ENCODE data around the gene NF1. TPM values are rescaled to one million over a fixed set of nuclear protein-coding genes. Genes with fewer than 3 reads are reported as not detected.

Gene NF1
- polyA plus RNA-seq, 3 donors = 1.2 to 7.4 (median 2.1) TPM

DNA sequence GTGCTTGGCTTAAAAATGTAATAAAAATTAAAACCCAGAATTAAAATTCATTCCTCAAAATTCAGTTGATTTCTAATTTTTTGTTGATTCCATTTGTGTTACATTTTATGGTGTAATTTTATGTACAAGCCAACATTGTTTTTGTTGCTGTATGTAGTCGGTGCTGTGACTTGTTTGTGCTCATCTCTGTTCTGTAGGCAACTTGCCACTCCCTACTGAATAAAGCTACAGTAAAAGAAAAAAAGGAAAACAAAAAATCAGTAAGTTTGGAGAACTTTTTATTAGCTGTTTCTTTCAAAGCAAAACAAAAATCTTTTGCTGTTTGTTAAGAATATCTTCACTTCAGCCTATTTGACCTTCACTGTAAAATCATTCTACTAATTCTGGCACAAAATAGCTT, 158.0 kb downstream of the NF1 start:
- Histone ChIP-seq H3K27ac (ENCODE audit: low read depth in 1 of 2, low read length in 2 of 2) (no peak overlapping the region), H2AFZ (ENCODE audit: insufficient read depth, low read depth, low read length, poor library complexity, severe bottlenecking) (no peak overlapping the region), H3K4me3 (replicated peaks in 1 of 3; ENCODE audit: low read depth in 2 of 3, low read length in 3 of 3) (no peak overlapping the region), H4K20me1 (ENCODE audit: insufficient read depth, low read length) (no peaks in the 10 kb centered on the region), H3K4me1 (ENCODE audit: control insufficient read depth in 1 of 2, insufficient read depth in 2 of 2, low read length in 2 of 2) (no peaks in the 10 kb centered on the region), H3K36me3 (replicated peaks in 1 of 2; ENCODE audit: control insufficient read depth in 1 of 2, insufficient read depth in 2 of 2, low read length in 2 of 2) (peaks cover 0 to 18% of the 10 kb centered on the region in 2 donors), H3K27me3 (ENCODE audit: control insufficient read depth in 2 of 2, insufficient read depth in 2 of 2, low read length in 2 of 2) (no peaks in the 10 kb centered on the region), H3K79me2 (ENCODE audit: insufficient read depth, low read length) (no peaks in the 10 kb centered on the region), H3K9ac (ENCODE audit: insufficient read depth, low read length, poor library complexity, severe bottlenecking) (no peak overlapping the region), H3K9me3 (replicated peaks in 1 of 2; ENCODE audit: control insufficient read depth in 1 of 2, insufficient read depth in 1 of 2, low read length in 2 of 2) (no peaks in the 10 kb centered on the region), H3K4me2 (replicated peaks; ENCODE audit: extremely low read depth, low read length, poor library complexity, severe bottlenecking) (no peak overlapping the region)
- WGBS (ENCODE audit: insufficient coverage) = no CpG with 5 or more reads among the region's 1 CpG
- intact Hi-C loops (cut with micrococcal nuclease) = no loop called here
- Mint-ChIP-seq H3K4me1 (peaks cover 7% of the 10 kb centered on the region), H3K4me3 (no peak overlapping the region), H3K36me3 (peaks cover 11 to 18% of the 10 kb centered on the region in 2 donors), H3K9me3 (no peaks in the 10 kb centered on the region), H3K27ac (no peak overlapping the region), H3K27me3 (ENCODE audit: low read depth in 3 of 3) (no peaks in the 10 kb centered on the region)
- DNase-seq = no peak
- TF ChIP-seq, protein P1, sequence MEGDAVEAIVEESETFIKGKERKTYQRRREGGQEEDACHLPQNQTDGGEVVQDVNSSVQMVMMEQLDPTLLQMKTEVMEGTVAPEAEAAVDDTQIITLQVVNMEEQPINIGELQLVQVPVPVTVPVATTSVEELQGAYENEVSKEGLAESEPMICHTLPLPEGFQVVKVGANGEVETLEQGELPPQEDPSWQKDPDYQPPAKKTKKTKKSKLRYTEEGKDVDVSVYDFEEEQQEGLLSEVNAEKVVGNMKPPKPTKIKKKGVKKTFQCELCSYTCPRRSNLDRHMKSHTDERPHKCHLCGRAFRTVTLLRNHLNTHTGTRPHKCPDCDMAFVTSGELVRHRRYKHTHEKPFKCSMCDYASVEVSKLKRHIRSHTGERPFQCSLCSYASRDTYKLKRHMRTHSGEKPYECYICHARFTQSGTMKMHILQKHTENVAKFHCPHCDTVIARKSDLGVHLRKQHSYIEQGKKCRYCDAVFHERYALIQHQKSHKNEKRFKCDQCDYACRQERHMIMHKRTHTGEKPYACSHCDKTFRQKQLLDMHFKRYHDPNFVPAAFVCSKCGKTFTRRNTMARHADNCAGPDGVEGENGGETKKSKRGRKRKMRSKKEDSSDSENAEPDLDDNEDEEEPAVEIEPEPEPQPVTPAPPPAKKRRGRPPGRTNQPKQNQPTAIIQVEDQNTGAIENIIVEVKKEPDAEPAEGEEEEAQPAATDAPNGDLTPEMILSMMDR (IDR thresholded peaks at IDR 0.05) = no peak

DNA sequence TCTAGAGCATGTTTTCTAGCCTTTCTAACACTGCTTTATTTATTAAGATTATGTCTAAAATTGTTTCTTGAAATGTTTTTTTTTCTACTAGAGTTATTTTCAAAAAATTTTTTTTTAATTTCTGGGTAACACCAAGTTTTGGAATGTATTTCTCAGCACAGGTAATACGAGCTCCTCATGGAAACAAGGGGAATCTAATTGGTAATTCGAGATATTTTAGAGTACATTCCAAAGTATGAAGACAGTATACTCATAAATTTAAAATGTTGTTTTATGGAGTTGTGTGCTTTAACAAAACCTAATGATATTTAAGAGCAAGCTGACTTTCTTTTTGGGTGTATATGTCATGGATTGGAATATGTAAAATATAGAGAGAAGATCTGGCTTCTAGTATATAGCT, 159.9 kb downstream of the NF1 start:
- Mint-ChIP-seq H3K27ac (no peak overlapping the region), H3K4me1 (peaks cover 7% of the 10 kb centered on the region), H3K4me3 (no peak overlapping the region), H3K27me3 (ENCODE audit: low read depth in 3 of 3) (no peaks in the 10 kb centered on the region), H3K9me3 (no peaks in the 10 kb centered on the region), H3K36me3 (peaks cover 3 to 10% of the 10 kb centered on the region in 2 donors)
- no peak overlapping the region for H3K4me3 ChIP-seq (replicated peaks in 1 of 3; ENCODE audit: low read depth in 2 of 3, low read length in 3 of 3)
- H2AFZ ChIP-seq (ENCODE audit: insufficient read depth, low read depth, low read length, poor library complexity, severe bottlenecking) = no peak overlapping the region
- H3K36me3 ChIP-seq (replicated peaks in 1 of 2; ENCODE audit: control insufficient read depth in 1 of 2, insufficient read depth in 2 of 2, low read length in 2 of 2) = peaks cover 0 to 16% of the 10 kb centered on the region in 2 donors
- TF ChIP-seq, protein P1 (IDR thresholded peaks at IDR 0.05) = no peak
- H3K27me3 ChIP-seq (ENCODE audit: control insufficient read depth in 2 of 2, insufficient read depth in 2 of 2, low read length in 2 of 2) = no peaks in the 10 kb centered on the region
- no peaks in the 10 kb centered on the region for H3K9me3 ChIP-seq (replicated peaks in 1 of 2; ENCODE audit: control insufficient read depth in 1 of 2, insufficient read depth in 1 of 2, low read length in 2 of 2)
- no peak overlapping the region for H3K9ac ChIP-seq (ENCODE audit: insufficient read depth, low read length, poor library complexity, severe bottlenecking)
- H4K20me1 ChIP-seq (ENCODE audit: insufficient read depth, low read length) = no peaks in the 10 kb centered on the region
- H3K4me2 ChIP-seq (replicated peaks; ENCODE audit: extremely low read depth, low read length, poor library complexity, severe bottlenecking) = no peak overlapping the region
- no peaks in the 10 kb centered on the region for H3K79me2 ChIP-seq (ENCODE audit: insufficient read depth, low read length)
- DNase-seq = no peak
- intact Hi-C loops (cut with micrococcal nuclease) = no loop called here
- WGBS (ENCODE audit: insufficient coverage) = no CpG with 5 or more reads among the region's 2 CpGs
- H3K27ac ChIP-seq (ENCODE audit: low read depth in 1 of 2, low read length in 2 of 2) = no peak overlapping the region
- no peaks in the 10 kb centered on the region for H3K4me1 ChIP-seq (ENCODE audit: control insufficient read depth in 1 of 2, insufficient read depth in 2 of 2, low read length in 2 of 2)
